Renal cortex interstitium (tissue), 11 donors: ENCODE results near the gene ARID3B. TPM values are rescaled to one million over a fixed set of nuclear protein-coding genes. Genes with fewer than 3 reads are reported as not detected.
"Not testable (repeated sequence)": the region's sequence is repeated elsewhere in the genome, so short reads cannot be mapped to it uniquely, and the experiment has no call there.

ENCODE experiments used
- DNase-seq, 11 donors: peaks; one replicate each; pipeline ENCODE4 v3.0.0-alpha.2; 2013; ENCODE audit warnings: low read depth in 9 of 11, low spot score in 4 of 11; ENCODE audit errors: extremely low read depth in 1 of 11
- polyA plus RNA-seq, 3 donors: library from polyadenylated mRNA; unstranded; fragments of 120-200 nt; gene quantifications; one replicate each; pipeline ENCODE4 v1.2.1, GENCODE V29; 2013; ENCODE audit not compliant: insufficient read length in 3 of 3

The ARID3B gene
- polyA plus RNA-seq, 3 donors = 13.5 to 17.7 (median 17.1) TPM

GRCh38 chr15:74529921-74530320, 11.1 kb upstream of the ARID3B start:
- no peak for DNase-seq

DNA sequence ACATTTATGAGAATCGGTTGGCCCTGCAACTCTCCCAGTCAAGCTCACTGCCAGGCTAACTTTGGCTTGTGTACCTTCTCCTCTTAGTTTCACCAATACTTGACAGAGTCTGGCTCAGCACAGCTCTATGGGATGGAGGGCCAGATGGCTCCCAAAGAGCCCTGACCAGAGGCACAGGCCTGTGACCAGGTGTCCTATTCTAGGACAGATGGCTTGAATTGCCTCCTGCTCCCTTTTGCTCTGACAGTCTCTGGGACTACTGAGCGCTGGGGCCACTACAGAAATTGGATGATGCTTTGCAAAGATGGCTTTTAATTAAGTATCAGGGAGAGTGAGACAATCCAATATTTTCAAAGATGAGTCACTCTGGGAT, 10.3 kb upstream of the ARID3B start:
- DNase-seq = no peak

DNA sequence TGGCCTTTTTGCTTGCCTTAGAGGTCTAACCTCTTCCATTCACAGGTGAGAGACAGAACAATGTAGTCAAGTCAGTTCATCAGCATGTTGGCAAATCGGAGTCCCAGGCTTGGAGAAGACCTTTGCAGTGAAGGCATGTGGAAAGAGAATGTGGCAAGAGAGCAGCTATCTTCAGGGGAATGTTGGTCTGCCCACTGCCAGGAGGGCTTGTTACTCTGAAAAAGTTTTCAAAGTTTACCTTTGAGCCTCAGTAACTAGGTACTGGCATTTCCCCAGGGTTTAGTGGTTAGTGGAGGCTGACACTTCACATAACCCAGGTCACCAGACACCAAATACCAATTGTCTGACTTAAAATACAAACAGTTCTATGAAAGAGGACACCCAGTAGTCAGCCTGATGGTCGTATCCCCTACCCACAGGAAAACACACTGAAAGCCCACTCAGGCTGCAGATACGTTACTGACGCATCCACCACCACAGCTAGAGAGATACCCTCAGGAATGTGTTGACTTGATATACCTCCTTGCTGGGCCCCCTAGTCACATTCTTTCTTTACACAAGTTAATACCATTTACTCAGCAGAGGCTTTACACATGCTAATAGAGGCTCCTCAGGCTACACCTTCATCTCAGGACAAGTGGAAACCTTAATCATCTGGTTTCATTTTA, 9.7 kb upstream of the ARID3B start:
- DNase-seq = no peak

GRCh38 chr15:74535388-74536084, 5.5 kb upstream of the ARID3B start:
- no peak for DNase-seq

GRCh38 chr15:74537736-74538135, 3.3 kb upstream of the ARID3B start:
- no peak for DNase-seq

- not testable (repeated sequence) for DNase-seq
These were observed 1.5 kb upstream of the ARID3B start for GRCh38 chr15:74539521-74539920.

DNA sequence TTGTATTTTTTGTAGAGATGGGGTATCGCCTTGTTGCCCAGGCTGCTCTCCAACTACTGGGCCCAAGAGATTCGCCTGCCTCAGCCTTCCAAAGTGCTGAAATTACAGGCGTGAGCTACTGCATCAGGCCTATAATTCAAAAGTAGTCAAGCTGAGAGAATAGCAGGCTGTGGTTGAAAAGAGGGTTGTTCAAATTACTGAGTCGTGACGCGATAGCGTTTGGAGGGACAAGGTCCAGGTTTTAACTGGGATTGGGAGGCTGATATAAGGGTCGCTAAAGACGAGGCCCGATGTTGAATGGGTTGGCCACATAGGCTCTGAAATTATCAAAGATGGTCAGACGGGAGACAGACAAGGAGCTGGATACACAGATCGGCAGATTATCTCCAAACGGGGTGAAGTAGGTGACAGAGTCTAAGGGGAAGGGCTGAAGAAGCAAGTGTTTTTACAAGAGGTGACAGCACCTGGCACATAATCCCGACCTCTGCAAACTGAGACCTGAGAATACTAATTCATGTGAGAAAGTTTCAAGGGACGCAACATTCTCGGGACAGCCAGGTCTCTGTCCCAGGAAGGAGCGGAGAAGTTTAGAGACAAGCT, 759 bp upstream of the ARID3B start:
- no peak for DNase-seq

- no peak for DNase-seq
These were observed 610 bp downstream of the ARID3B start for GRCh38 chr15:74541494-74542165.

DNA sequence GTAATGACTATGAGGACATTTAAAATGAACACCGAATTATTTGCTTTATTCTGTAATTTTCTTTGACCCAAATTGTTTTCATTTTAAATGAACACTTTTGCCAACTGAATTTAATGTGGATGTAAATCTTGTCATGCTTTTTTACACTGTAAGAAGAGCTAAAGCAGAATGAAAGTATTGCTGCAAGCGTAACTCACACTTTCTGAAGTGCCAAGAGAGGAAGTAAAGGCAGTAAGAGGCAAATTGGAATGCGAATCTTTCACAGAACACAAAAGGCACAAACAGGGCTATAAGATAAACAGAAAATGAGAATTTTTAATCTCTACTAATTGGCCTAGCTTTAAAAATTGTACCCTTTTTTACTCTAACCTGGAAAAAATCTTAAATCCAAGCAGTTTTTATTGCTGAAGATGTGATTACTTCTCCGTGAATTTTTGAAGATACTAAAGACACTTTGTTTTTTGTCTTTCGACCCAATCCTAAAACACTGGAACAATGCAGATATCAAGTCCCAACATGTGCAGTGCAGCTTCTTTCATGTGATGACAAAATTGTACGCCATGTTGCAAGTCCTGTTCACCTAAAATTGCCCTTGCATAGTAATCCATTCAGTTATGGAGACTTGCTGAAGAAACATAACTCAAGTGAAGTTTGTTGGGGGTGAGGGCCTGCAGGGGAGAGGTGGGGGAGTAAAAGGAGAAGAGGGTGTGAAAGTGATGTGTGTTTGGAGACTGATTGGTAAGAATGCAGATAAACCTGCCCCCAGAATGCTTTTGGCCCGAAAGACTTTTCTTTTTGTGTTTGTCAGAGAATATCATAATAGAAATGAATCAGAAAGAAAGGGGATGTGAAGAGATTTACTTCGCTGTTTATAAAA, 1.4 kb downstream of the ARID3B start:
- no peak for DNase-seq

GRCh38 chr15:74543043-74543422, 2.0 kb downstream of the ARID3B start:
- DNase-seq = no peak

DNA sequence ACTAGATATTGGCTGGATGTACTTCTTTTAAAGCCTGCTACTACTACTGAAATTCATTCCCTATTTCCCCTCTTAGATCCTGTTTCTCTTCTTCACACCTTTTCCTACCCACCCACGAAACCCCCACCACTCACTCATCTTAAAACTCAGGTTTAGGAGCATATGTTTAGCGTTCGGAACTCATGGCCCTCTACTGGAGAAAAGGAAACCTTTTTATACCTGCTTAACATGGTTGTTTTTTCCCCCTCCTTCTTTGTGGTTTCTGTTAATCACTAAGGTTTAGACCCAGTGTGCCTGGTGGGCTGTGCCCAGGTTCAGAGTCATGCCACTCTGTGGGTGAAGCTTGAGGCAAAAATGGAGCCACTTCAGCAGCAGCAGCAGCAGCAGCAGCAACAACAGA, 2.6 kb downstream of the ARID3B start:
- no peak for DNase-seq

- DNase-seq = no peak
These were observed 4.1 kb downstream of the ARID3B start for GRCh38 chr15:74545086-74545485.

DNA sequence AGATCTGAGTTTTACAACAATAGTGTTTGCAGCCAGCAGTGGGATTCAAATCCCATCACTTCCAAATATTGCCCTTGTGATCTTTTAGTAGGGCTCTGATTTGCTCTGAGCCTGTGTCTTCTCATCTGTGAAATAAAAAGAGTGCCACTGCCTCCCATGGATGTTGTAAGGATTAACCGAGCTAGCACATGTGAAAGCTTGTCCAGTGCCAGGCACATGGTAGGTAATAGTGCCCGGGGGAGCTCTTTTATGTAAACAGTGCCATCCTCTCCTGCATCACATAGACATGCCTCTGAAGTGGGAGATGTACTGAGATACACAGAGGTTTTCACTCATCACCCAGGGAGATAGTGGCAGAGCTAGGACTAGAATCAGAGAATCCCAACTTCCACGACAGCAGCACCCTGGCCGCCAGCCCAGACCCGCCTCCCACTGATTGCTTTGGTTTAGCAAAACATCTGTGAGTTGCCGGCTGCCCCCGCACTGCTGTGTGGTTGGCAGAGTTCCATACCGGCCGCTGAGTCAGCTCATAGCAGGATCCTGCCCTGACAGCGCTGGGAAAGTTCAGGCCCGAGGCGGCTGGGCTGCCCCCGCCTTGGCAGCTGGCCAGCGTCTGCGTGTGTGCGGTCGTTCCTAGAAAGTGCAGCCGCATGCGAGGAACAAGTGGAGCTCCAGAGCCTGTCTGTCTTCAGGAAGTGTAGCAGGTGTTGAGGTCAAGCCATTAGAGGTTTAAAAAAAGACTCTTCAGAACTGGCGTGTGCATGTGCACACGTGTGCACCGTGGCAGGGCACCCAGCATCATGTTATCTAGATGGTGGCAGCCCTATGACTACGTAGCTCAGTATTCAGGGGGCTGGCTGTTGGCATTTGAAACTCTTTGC, 5.0 kb downstream of the ARID3B start:
- peak; percentile 93 to 98 (median 97) for DNase-seq

GRCh38 chr15:74547616-74548015, 6.6 kb downstream of the ARID3B start:
- no peak for DNase-seq

GRCh38 chr15:74548241-74548640, 7.2 kb downstream of the ARID3B start:
- no peak for DNase-seq

DNA sequence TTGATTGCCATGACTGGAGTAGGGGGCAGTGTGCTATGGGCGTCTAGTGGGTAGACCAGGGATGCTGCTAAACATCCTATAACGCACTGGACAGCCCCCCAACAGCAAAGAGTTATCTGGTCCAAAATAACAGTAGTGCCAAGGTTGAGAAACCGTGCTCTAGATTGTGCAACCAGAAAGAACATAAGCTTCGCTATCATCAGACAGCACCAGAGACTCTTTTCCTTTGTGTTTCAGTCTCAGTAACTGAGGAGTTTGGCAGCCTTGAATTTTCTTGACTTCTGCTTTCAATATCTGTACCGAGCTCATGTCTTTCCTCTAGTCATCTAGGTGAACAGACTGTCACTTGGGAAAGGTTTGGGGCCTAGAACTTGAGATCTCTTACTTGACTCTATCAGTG, 8.8 kb downstream of the ARID3B start:
- DNase-seq = no peak

GRCh38 chr15:74551714-74552113, 10.7 kb downstream of the ARID3B start:
- DNase-seq = no peak

- DNase-seq = no peak
These were observed 11.9 kb downstream of the ARID3B start for GRCh38 chr15:74552773-74553441.
